Neural progenitor cell (in vitro differentiated cells): ENCODE measurements around the gene FHL3. TPM values are rescaled to one million over a fixed set of nuclear protein-coding genes. Genes with fewer than 3 reads are reported as not detected.
"Not testable (repeated sequence)": the region's sequence is repeated elsewhere in the genome, so short reads cannot be mapped to it uniquely, and the experiment has no call there.

ENCODE experiments used
- DNase-seq: peaks from one replicate; pipeline ENCODE4 v3.0.0-alpha.2; 2016; ENCODE audit warnings: low spot score
- H2AFZ ChIP-seq: fragments of 200-600 bp; sonication (generic); replicated peaks from 2 replicates; pipeline ENCODE4 v1.6.1; 2016; ENCODE audit warnings: antibody characterized with exemption
- H3F3A ChIP-seq: fragments of 200-600 bp; sonication (generic); 2 replicates; pipeline ENCODE4 v1.6.1; 2016; ENCODE audit warnings: antibody characterized with exemption, low read depth
- H3K27ac ChIP-seq: fragments of 200-600 bp; sonication (generic); 2 replicates; pipeline ENCODE4 v1.5.1; 2016; ENCODE audit warnings: mild to moderate bottlenecking
- H3K27me3 ChIP-seq: fragments of 200-600 bp; sonication (generic); 2 replicates; pipeline ENCODE4 v1.6.1; 2016; ENCODE audit warnings: mild to moderate bottlenecking, moderate library complexity
- H3K36me3 ChIP-seq: fragments of 200-600 bp; sonication (generic); 2 replicates; pipeline ENCODE4 v1.5.1; 2016
- H3K4me1 ChIP-seq: fragments of 200-600 bp; sonication (generic); 2 replicates; pipeline ENCODE4 v1.6.1; 2016; ENCODE audit warnings: mixed run types
- H3K4me2 ChIP-seq: fragments of 200-600 bp; sonication (generic); 2 replicates; pipeline ENCODE4 v1.6.1; 2016
- H3K4me3 ChIP-seq: fragments of 200-600 bp; sonication (generic); 2 replicates; pipeline ENCODE4 v1.5.1; 2016
- H3K79me2 ChIP-seq: fragments of 200-600 bp; sonication (generic); 2 replicates; pipeline ENCODE4 v1.6.1; 2016; ENCODE audit warnings: low read depth
- H3K9ac ChIP-seq: fragments of 200-600 bp; sonication (generic); 2 replicates; pipeline ENCODE4 v1.6.1; 2016
- H3K9me3 ChIP-seq: fragments of 200-600 bp; sonication (generic); 2 replicates; pipeline ENCODE4 v1.5.1; 2016; ENCODE audit warnings: low read depth
- H4K20me1 ChIP-seq: fragments of 200-600 bp; sonication (generic); 2 replicates; pipeline ENCODE4 v1.6.1; 2016; ENCODE audit warnings: low read depth
- H3K27ac Mint-ChIP-seq: 3 replicates; pipeline ENCODE4 v1.8.0; 2021; ENCODE audit warnings: mixed read lengths
- H3K27me3 Mint-ChIP-seq: 2 replicates; pipeline ENCODE4 v1.8.0; 2022; ENCODE audit warnings: low read depth, mild to moderate bottlenecking, inconsistent platforms, moderate library complexity, mixed read lengths; ENCODE audit not compliant: insufficient read depth
- H3K36me3 Mint-ChIP-seq: 3 replicates; pipeline ENCODE4 v1.8.0; 2021; ENCODE audit warnings: mixed read lengths
- H3K4me1 Mint-ChIP-seq: 3 replicates; pipeline ENCODE4 v1.8.0; 2021; ENCODE audit warnings: mixed read lengths
- H3K4me3 Mint-ChIP-seq: 3 replicates; pipeline ENCODE4 v1.8.0; 2021; ENCODE audit warnings: mild to moderate bottlenecking, moderate library complexity, mixed read lengths
- H3K9me3 Mint-ChIP-seq: 3 replicates; pipeline ENCODE4 v1.8.0; 2020; ENCODE audit warnings: mixed read lengths
- EZH2 ChIP-seq: fragments of 200-600 bp; sonication (generic); IDR thresholded peaks from 2 replicates; pipeline ENCODE4 v1.6.1; 2017; ENCODE audit warnings: antibody characterized with exemption, mild to moderate bottlenecking, moderate library complexity
- EZH2phosphoT487 ChIP-seq: fragments of 200-600 bp; sonication (generic); IDR thresholded peaks from 2 replicates; pipeline ENCODE4 v1.6.1; 2017; ENCODE audit warnings: antibody characterized with exemption
- total RNA-seq: library from RNA; depleted of rRNA; stranded (reverse); fragments of >200 nt; gene quantifications from 2 replicates; pipeline ENCODE4 v1.2.3, GENCODE V29; 2015; ENCODE audit warnings: low replicate concordance
- TF ChIP-seq, protein P1 (sequence below): fragments of 200-600 bp; sonication (generic); IDR thresholded peaks from 2 replicates; pipeline ENCODE4 v1.5.1; 2017; ENCODE audit warnings: antibody characterized with exemption, mild to moderate bottlenecking

Gene FHL3
- total RNA-seq, 1 donor from 2014 or later: 8.1 TPM

DNA sequence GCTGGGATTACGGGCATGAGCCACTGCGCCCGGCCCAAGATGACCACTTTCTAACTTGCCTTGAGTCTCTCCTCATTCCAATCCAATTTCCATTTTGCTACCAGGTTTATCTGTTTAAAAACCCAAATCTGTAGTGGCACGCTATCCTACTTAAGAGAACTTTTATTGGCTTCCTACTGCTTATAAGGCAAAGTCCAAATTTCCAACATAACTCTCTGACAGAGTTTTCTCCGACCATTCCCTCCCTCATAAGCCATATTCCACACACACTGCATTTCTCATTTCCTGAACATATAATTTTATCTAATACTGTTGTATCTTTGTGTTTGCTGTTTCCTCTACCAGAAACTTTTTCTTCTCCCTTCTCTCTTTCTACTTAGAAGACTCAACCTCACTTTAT lies 30.7 kb downstream of the FHL3 start:
- Histone ChIP-seq H3K27ac (no peak overlapping the region), H3K4me3 (no peak overlapping the region), H3K9ac (no peak overlapping the region), H3F3A (peaks cover 16% of the 10 kb centered on the region), H3K4me1 (no peaks in the 10 kb centered on the region), H3K9me3 (no peaks in the 10 kb centered on the region), H3K4me2 (no peak overlapping the region), H3K27me3 (no peaks in the 10 kb centered on the region), H3K36me3 (peaks cover 13% of the 10 kb centered on the region), H2AFZ (no peak overlapping the region), H4K20me1 (peaks cover 4% of the 10 kb centered on the region), H3K79me2 (peaks cover 29% of the 10 kb centered on the region)
- no peaks in the 10 kb centered on the region for H3K4me1 Mint-ChIP-seq
- no peak overlapping the region for H3K4me3 Mint-ChIP-seq
- DNase-seq: no peak
- H3K27ac Mint-ChIP-seq: no peak overlapping the region
- TF ChIP-seq EZH2 (no peak), EZH2phosphoT487 (no peak)
- TF ChIP-seq, protein P1, sequence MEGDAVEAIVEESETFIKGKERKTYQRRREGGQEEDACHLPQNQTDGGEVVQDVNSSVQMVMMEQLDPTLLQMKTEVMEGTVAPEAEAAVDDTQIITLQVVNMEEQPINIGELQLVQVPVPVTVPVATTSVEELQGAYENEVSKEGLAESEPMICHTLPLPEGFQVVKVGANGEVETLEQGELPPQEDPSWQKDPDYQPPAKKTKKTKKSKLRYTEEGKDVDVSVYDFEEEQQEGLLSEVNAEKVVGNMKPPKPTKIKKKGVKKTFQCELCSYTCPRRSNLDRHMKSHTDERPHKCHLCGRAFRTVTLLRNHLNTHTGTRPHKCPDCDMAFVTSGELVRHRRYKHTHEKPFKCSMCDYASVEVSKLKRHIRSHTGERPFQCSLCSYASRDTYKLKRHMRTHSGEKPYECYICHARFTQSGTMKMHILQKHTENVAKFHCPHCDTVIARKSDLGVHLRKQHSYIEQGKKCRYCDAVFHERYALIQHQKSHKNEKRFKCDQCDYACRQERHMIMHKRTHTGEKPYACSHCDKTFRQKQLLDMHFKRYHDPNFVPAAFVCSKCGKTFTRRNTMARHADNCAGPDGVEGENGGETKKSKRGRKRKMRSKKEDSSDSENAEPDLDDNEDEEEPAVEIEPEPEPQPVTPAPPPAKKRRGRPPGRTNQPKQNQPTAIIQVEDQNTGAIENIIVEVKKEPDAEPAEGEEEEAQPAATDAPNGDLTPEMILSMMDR: no peak
- no peaks in the 10 kb centered on the region for H3K9me3 Mint-ChIP-seq
- no peaks in the 10 kb centered on the region for H3K27me3 Mint-ChIP-seq
- H3K36me3 Mint-ChIP-seq: peaks cover 45% of the 10 kb centered on the region

DNA sequence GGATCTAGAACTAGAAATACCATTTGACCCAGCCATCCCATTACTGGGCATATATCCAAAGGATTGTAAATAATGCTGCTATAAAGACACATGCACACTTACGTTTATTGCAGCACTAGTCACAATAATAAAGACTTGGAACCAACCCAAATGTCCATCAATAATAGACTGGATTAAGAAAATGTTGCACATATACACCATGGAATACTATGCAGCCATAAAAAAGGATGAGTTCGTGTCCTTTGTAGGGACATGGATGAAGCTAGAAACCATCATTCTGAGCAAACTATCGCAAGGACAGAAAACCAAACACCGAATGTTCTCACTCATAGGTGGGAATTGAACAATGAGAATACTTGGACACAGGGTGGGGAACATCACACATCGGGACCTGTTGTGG lies 31.6 kb downstream of the FHL3 start:
- H3K4me3 ChIP-seq, H3K4me3 Mint-ChIP-seq, H3K9me3 Mint-ChIP-seq, H3K4me1 Mint-ChIP-seq, H2AFZ ChIP-seq, H3K27ac Mint-ChIP-seq, H3K4me2 ChIP-seq, H3K9ac ChIP-seq, H3K27me3 ChIP-seq, H3K4me1 ChIP-seq, H3K9me3 ChIP-seq, H3K27me3 Mint-ChIP-seq, DNase-seq, H4K20me1 ChIP-seq, H3K27ac ChIP-seq: not testable (repeated sequence)
- peaks cover 16% of the 10 kb centered on the region for H3F3A ChIP-seq
- peaks cover 20% of the 10 kb centered on the region for H3K36me3 ChIP-seq
- peaks cover 29% of the 10 kb centered on the region for H3K79me2 ChIP-seq
- peaks cover 38% of the 10 kb centered on the region for H3K36me3 Mint-ChIP-seq

DNA sequence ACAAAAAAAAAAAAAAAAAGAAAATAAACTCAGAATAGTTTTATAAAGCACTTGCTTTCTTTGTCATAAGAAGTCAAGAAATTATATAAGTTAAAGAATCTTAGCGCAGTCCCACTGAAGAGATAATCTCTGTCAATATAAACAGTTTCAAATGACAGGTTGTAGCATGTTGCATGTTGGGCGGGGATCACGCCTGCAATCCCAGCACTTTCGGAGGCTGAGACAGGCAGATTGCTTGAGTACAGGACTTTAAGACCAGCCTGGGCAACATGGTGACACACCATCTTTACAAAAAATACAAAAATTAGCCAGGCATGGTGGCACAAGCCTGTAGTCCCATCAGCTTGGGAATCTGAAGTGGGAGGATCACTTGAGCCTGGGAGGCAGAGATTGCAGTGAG lies 40.0 kb downstream of the FHL3 start:
- Mint-ChIP-seq H3K27ac (no peak overlapping the region), H3K27me3 (peaks cover 2% of the 10 kb centered on the region), H3K4me3 (no peak overlapping the region), H3K9me3 (no peaks in the 10 kb centered on the region), H3K36me3 (peaks cover 23% of the 10 kb centered on the region), H3K4me1 (no peaks in the 10 kb centered on the region)
- H2AFZ ChIP-seq: no peak overlapping the region
- no peak overlapping the region for H3K4me2 ChIP-seq
- no peaks in the 10 kb centered on the region for H4K20me1 ChIP-seq
- H3K4me1 ChIP-seq: no peaks in the 10 kb centered on the region
- no peak overlapping the region for H3K9ac ChIP-seq
- H3K27me3 ChIP-seq: no peaks in the 10 kb centered on the region
- no peaks in the 10 kb centered on the region for H3K9me3 ChIP-seq
- TF ChIP-seq EZH2 (no peak), EZH2phosphoT487 (no peak)
- TF ChIP-seq, protein P1: no peak
- no peaks in the 10 kb centered on the region for H3K79me2 ChIP-seq
- no peak overlapping the region for H3K27ac ChIP-seq
- no peak for DNase-seq
- H3K36me3 ChIP-seq: peaks cover 14% of the 10 kb centered on the region
- H3K4me3 ChIP-seq: no peak overlapping the region
- H3F3A ChIP-seq: no peaks in the 10 kb centered on the region

DNA sequence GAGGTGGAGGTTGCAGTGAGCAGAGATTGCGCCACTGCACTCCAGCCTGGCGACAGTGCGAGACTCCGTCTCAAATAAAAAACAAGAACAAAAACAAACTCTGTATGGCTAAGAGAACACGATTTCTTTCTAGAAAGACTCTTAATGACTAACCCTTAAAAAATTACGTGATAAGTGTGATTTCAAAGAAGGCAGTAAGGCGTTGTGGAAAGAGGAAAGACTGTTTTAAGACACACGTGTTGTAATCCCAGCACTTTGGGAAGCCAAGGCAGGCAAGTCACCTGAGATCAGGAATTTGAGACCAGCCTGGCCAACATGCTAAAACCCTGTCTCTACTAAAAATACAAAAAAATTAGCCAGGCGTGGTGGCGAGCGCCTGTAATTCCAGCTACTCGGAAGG lies 41.2 kb downstream of the FHL3 start:
- not testable (repeated sequence) for H3K4me3 ChIP-seq, H3K4me2 ChIP-seq, H3K27me3 ChIP-seq, H3K4me1 Mint-ChIP-seq, H3K9ac ChIP-seq, H2AFZ ChIP-seq, H3K4me1 ChIP-seq, H3K9me3 ChIP-seq, DNase-seq, H3K27ac Mint-ChIP-seq, H3K4me3 Mint-ChIP-seq, H3K27me3 Mint-ChIP-seq, H3K79me2 ChIP-seq, H3K9me3 Mint-ChIP-seq, H3K27ac ChIP-seq, H3F3A ChIP-seq, H4K20me1 ChIP-seq
- H3K36me3 Mint-ChIP-seq: peaks cover 28% of the 10 kb centered on the region
- peaks cover 11% of the 10 kb centered on the region for H3K36me3 ChIP-seq
